MM.1S (cell line): Measurements from ENCODE around the gene C17orf78.

Source experiments
- CTCF ChIP-seq: fragments of 300-600 bp; sonication (generic); IDR thresholded peaks from 2 replicates; pipeline ENCODE4 v1.5.1; 2016; ENCODE audit warnings: antibody characterized with exemption, low read length, mixed read lengths
- EZH2 ChIP-seq: fragments of 300-600 bp; sonication (generic); optimal IDR thresholded peaks from 2 replicates; pipeline ENCODE3; 2017; ENCODE audit warnings: low read depth, mild to moderate bottlenecking, antibody characterized with exemption, low read length, mixed read lengths
- EZH2phosphoT487 ChIP-seq: fragments of 300-600 bp; sonication (generic); IDR thresholded peaks from 2 replicates; pipeline ENCODE4 v1.6.1; 2018; ENCODE audit warnings: antibody characterized with exemption, low read length

- TF ChIP-seq CTCF (peak; percentile 100), EZH2 (no peak), EZH2phosphoT487 (no peak)
These were observed 2.1 kb upstream of the C17orf78 start for GRCh38 chr17:37373530-37374159.
